GM10847 (cell line): Measurements from ENCODE around the gene SPP1.
A peak's percentile ranks its signal among the peaks of the same experiment; 100 is the strongest.

ENCODE experiments used
- POLR2A ChIP-seq: IDR thresholded peaks from 2 replicates; pipeline ENCODE4 v1.6.1; 2011; ENCODE audit not compliant: insufficient read length; ENCODE audit errors: extremely low read depth

SPP1 gene

DNA sequence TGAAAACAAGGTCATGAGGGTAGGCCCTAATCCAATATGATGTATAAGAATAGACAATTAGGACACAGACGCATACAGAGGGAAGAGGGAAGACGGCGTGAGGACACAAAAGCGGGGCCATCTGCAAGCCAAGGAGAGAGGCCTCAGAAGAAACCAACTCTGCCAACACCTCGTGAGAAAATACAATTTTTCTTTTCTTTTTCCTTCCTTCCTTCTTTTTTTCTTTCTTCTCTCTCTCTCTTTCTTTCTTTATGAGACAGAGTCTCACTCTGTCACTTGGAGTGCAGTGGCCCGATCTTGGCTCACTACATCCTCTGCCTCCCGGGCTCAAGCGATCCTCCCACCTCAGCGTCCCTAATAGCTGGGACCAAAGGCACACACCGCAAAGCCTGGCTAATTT is 30.4 kb downstream of the SPP1 start:
- no peak for TF ChIP-seq POLR2A

- no peak for TF ChIP-seq POLR2A
Measured at GRCh38 chr4:88006956-88007303, 31.4 kb downstream of the SPP1 start.

DNA sequence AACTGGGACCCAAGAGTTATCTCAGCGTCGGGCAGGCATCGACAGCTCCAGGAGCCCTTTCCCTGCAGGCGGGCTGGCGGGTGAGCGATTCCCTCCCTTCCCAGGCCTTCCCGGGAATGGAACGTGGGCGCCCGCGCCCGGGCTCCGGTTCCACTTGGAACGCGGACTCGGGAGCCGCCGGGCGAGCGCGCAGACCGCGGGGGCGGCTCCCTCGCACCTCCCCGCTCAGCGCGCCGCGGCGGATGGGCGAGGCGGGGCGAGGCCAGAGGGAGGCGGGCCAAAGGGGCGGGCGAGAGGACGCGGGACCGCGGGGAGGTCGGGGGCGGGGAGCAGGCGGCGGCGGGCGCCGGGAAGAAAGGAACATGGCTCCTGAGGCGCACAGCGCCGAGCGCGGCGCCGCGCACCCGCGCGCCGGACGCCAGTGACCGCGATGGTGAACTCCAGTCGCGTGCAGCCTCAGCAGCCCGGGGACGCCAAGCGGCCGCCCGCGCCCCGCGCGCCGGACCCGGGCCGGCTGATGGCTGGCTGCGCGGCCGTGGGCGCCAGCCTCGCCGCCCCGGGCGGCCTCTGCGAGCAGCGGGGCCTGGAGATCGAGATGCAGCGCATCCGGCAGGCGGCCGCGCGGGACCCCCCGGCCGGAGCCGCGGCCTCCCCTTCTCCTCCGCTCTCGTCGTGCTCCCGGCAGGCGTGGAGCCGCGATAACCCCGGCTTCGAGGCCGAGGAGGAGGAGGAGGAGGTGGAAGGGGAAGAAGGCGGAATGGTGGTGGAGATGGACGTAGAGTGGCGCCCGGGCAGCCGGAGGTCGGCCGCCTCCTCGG is 32.0 kb downstream of the SPP1 start, which contains the start of gene PKD2:
TSS of gene PKD2 (plus strand) at position 332 of the 818 bp plus-strand sequence. CDS start at position 431, 99 bp downstream.
- peak; percentile 68 for TF ChIP-seq POLR2A

- no peak for TF ChIP-seq POLR2A
Measured at GRCh38 chr4:88008122-88008742, 32.7 kb downstream of the SPP1 start.

DNA sequence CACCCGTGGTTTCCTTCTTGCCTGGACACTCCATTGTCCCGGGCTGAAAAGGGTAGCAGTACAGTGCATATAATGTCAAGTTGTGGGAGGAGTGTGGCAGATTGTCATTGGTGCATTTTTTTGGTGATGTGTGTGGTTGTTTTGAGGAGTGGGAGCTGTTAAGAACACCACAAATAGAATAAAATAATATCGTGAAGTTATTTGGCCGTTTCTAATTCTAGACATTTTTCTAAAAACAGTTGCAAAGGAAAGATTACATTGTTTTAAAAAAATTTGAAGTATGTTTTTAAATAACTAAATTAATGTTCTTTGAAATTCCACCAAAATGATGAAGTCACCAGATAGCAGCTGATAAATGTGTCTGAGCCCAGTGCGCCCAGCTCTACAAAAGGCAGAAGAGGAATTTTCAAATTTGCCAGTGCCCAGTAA is 33.2 kb downstream of the SPP1 start:
- TF ChIP-seq POLR2A: no peak

DNA sequence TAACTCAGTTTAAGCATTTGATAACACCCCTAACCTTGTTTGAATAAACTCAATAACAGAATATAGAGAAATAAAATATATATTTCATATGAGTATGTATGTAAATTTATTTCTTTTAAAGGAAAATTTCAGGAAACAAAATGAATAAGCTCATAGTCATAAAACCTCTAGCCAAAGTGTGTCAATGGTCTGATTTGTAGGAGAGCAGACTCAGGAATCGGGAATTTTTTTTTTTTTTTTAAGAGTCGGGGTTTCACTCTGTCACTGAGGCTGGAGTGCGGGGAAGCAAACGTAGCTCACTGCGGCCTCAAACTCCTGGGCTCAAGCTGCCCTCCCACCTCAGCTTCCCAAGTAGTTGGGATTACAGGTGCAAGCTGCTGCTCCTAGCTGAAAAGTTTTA is 34.4 kb downstream of the SPP1 start:
- no peak for TF ChIP-seq POLR2A

GRCh38 chr4:88010966-88011365 is 35.5 kb downstream of the SPP1 start:
- TF ChIP-seq POLR2A: no peak

- no peak for TF ChIP-seq POLR2A
Measured at GRCh38 chr4:88012647-88013046, 37.1 kb downstream of the SPP1 start.

- no peak for TF ChIP-seq POLR2A
Measured at GRCh38 chr4:88014386-88014905, 38.9 kb downstream of the SPP1 start.

- no peak for TF ChIP-seq POLR2A
Measured at GRCh38 chr4:88015659-88016295, 40.3 kb downstream of the SPP1 start.

DNA sequence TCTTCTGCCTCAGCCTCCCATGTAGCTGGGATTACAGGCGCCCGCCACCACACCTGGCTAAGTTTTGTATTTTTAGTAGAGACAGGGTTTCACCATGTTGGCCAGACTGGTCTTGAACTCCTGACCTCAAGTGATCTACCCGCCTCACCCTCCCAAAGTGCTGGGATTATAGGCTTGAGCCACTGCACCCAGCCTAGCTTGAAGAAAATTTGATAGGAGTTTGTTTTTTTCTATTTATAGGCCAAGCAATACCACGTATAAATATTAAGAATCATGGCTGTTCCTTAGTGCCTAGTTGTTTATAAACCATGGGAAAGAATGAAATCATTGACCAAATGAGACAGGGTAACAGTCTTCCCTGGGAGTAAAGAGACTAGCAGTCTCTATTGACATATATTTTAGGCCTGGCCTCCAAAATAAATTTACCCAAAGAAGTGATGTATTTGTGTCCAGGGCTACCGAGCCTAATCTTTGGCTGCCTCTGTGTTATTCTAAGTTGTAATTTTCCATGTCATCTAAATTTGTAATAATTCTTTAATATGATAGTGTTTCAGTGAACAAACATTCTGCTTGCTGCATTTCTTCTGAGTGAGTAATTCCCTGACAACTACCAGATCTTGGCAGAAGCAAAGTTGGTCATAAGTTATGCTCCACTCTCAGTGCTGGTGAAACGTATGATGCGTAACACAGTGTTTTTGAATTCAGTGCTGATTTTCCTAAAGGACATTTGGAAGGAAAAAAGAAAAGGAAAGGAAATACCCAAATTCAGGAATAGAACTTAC is 42.2 kb downstream of the SPP1 start:
- no peak for TF ChIP-seq POLR2A

- TF ChIP-seq POLR2A: no peak
Measured at GRCh38 chr4:88018466-88018865, 43.0 kb downstream of the SPP1 start.

- TF ChIP-seq POLR2A: no peak
Measured at GRCh38 chr4:88021824-88022223, 46.3 kb downstream of the SPP1 start.

DNA sequence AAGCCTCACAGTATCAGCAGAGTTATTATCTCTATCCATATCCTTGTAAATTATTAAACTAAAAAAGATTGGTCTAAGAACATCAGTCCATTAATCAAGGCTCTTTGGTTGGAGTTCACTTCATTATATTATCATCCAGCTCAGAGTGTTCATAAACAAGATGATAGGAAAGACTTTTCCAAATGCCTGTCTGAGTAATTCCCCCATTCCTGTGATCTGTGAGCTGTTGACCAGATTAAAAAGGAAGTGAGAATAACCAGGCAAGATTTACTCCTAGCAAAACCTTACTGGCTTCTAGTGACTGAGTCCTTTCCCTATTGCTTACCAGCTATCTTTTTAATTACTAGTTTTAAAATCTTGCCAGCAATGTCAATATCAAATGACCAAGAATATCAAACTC is 46.8 kb downstream of the SPP1 start:
- TF ChIP-seq POLR2A: no peak
